Endodermal cell (in vitro differentiated cells): Measurements from ENCODE around the gene SLC12A5. TPM values are rescaled to one million over a fixed set of nuclear protein-coding genes. Genes with fewer than 3 reads are reported as not detected.
A peak's percentile ranks its signal among the peaks of the same experiment; 100 is the strongest.

ENCODE experiments used
- DNase-seq: peaks from one replicate; pipeline ENCODE4 v3.0.0-alpha.2; 2017
- H3K27ac ChIP-seq: 2 replicates; pipeline ENCODE4 v1.5.1; 2013; ENCODE audit warnings: mild to moderate bottlenecking, low read depth, low read length, moderate library complexity
- H3K27me3 ChIP-seq: 2 replicates; pipeline ENCODE4 v1.6.1; 2013; ENCODE audit warnings: mild to moderate bottlenecking, low read length, moderate library complexity; ENCODE audit not compliant: insufficient read depth, control insufficient read depth, poor library complexity, severe bottlenecking
- H3K36me3 ChIP-seq: 2 replicates; pipeline ENCODE4 v1.7.0; 2013; ENCODE audit warnings: mild to moderate bottlenecking, low read length, moderate library complexity; ENCODE audit not compliant: control insufficient read depth, insufficient read depth
- H3K4me1 ChIP-seq: one replicate; pipeline ENCODE4 v1.7.0; 2013; ENCODE audit warnings: low read length; ENCODE audit not compliant: control insufficient read depth, insufficient read depth
- H3K4me3 ChIP-seq: 2 replicates; pipeline ENCODE4 v1.5.1; 2013; ENCODE audit warnings: mild to moderate bottlenecking, low read length, moderate library complexity
- H3K9ac ChIP-seq: 2 replicates; pipeline ENCODE4 v1.6.1; 2013; ENCODE audit warnings: mild to moderate bottlenecking, low read length, moderate library complexity; ENCODE audit not compliant: poor library complexity, severe bottlenecking; ENCODE audit errors: extremely low read depth
- H3K9me3 ChIP-seq: 2 replicates; pipeline ENCODE4 v1.6.1; 2013; ENCODE audit warnings: mild to moderate bottlenecking, low read length, moderate library complexity; ENCODE audit not compliant: control insufficient read depth
- H3K27ac Mint-ChIP-seq: 2 replicates; pipeline ENCODE4 v1.8.0; 2020; ENCODE audit warnings: mixed read lengths
- H3K27me3 Mint-ChIP-seq: 2 replicates; pipeline ENCODE4 v1.8.0; 2021; ENCODE audit warnings: mild to moderate bottlenecking, mixed read lengths; ENCODE audit not compliant: insufficient read depth
- H3K36me3 Mint-ChIP-seq: 2 replicates; pipeline ENCODE4 v1.8.0; 2020; ENCODE audit warnings: low read depth, mixed read lengths
- H3K4me1 Mint-ChIP-seq: 2 replicates; pipeline ENCODE4 v1.8.0; 2020; ENCODE audit warnings: mixed read lengths
- H3K4me3 Mint-ChIP-seq: 2 replicates; pipeline ENCODE4 v1.8.0; 2020; ENCODE audit warnings: mild to moderate bottlenecking, moderate library complexity, mixed read lengths
- H3K9me3 Mint-ChIP-seq: 2 replicates; pipeline ENCODE4 v1.8.0; 2020; ENCODE audit warnings: mild to moderate bottlenecking, mixed read lengths
- CTCF ChIP-seq: fragments of 200-600 bp; sonication (generic); conservative IDR thresholded peaks from 2 replicates; pipeline ENCODE4 v1.5.0; 2021; ENCODE audit warnings: antibody characterized with exemption, mild to moderate bottlenecking
- WGBS, 2 experiments: methylation state at CpG; one replicate each; pipeline versions ENCODE4 v1.1.5 to v1.1.7; 2013; ENCODE audit warnings: missing lambda C conversion rate in 2 of 2, mixed read lengths in 1 of 2; ENCODE audit not compliant: insufficient coverage in 1 of 2, insufficient read length in 1 of 2; 5-methylcytosine and 5-hydroxymethylcytosine counted together
- total RNA-seq, 2 donors: library from RNA; stranded (reverse); fragmentation: NEBNext Ultra II Directional in 1 of 2; extraction: Animal tissue kit (Norgen Biotek cat#: 25700) in 1 of 2; gene quantifications; 2 replicates in 1 of 2; 3 replicates in 1 of 2; pipeline ENCODE4 v1.2.1, GENCODE V29; 2021

Gene SLC12A5
- total RNA-seq, 2 donors from 2014 or later, result 5.7 to 10.2 TPM

DNA sequence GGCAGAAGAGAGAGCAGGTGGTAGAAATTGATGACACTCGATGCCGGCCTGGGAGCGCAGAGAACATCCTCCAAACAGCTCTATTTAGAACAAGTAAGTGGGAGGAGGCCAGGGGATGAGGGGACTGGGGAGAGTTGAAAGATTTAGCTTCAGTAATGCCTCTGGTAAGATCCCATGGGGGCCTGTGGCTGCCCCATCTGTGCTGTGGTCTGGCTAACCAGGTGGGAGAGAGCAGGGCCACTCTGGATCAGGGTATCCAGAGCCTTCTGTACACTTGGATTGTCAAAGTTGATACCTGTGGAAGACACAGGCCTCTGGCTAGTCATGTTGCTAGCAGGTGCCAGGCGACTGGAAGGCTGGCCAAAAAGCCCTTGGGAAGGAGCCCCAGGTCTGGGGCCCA, 33.1 kb downstream of the SLC12A5 start:
- 91 to 96% methylated on average over 3 to 4 of the region's 4 CpGs for WGBS, 2 experiments
- H3K27me3 Mint-ChIP-seq, result peaks cover 25% of the 10 kb centered on the region
- peaks cover 61% of the 10 kb centered on the region for H3K36me3 ChIP-seq

DNA sequence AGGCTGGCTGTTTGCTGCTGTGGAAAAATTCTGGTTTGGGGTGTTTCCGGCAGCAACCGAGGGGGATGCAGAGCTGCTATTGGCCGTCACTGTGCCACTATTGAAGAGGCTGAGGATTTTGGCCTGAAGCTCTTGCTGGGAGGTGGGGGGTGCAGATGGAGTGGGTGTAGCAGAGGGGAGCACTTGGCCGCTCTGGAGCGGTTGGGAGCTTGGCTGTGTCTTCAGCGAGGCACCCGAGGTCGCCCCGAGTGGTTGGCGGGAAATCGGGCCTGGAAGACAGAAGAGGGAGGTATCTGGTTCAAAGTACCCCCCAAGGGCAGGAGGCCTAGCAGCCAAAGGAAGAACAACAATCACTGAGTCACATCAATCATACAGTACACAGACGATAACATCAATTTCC, 33.6 kb downstream of the SLC12A5 start:
- H3K27me3 Mint-ChIP-seq, result peaks cover 20% of the 10 kb centered on the region
- no peak overlapping the region for H3K27ac Mint-ChIP-seq
- peaks cover 7% of the 10 kb centered on the region for H3K4me1 Mint-ChIP-seq
- H3K36me3 Mint-ChIP-seq, result peaks cover 62% of the 10 kb centered on the region
- TF ChIP-seq CTCF, result no peak
- Histone ChIP-seq H3K4me1 (no peaks in the 10 kb centered on the region), H3K27me3 (peaks cover 25% of the 10 kb centered on the region), H3K27ac (no peak overlapping the region), H3K9me3 (no peaks in the 10 kb centered on the region), H3K9ac (no peak overlapping the region), H3K4me3 (no peak overlapping the region), H3K36me3 (peaks cover 65% of the 10 kb centered on the region)
- DNase-seq, result peak; percentile 6
- WGBS, 2 experiments, result 97 to 100% methylated on average over 2 to 12 of the region's 12 CpGs
- H3K4me3 Mint-ChIP-seq, result no peak overlapping the region
- no peaks in the 10 kb centered on the region for H3K9me3 Mint-ChIP-seq

More for the DNA sequence above, 33.1 kb downstream of the SLC12A5 start:
- H3K9ac ChIP-seq, result no peak overlapping the region
- no peaks in the 10 kb centered on the region for H3K9me3 ChIP-seq
- Mint-ChIP-seq H3K27ac (no peak overlapping the region), H3K4me1 (peaks cover 7% of the 10 kb centered on the region), H3K9me3 (no peaks in the 10 kb centered on the region), H3K36me3 (peaks cover 62% of the 10 kb centered on the region), H3K4me3 (no peak overlapping the region)
- H3K4me1 ChIP-seq, result no peaks in the 10 kb centered on the region
- TF ChIP-seq CTCF, result no peak
- DNase-seq, result peak; percentile 22
- H3K4me3 ChIP-seq, result no peak overlapping the region
- no peak overlapping the region for H3K27ac ChIP-seq
- H3K27me3 ChIP-seq, result peaks cover 29% of the 10 kb centered on the region

- Histone ChIP-seq H3K4me3 (no peak overlapping the region), H3K27ac (no peak overlapping the region), H3K4me1 (no peaks in the 10 kb centered on the region), H3K9ac (no peak overlapping the region), H3K36me3 (peaks cover 70% of the 10 kb centered on the region), H3K9me3 (no peaks in the 10 kb centered on the region), H3K27me3 (peaks cover 19% of the 10 kb centered on the region)
- H3K4me1 Mint-ChIP-seq, result peaks cover 7% of the 10 kb centered on the region
- no peak for TF ChIP-seq CTCF
- H3K27ac Mint-ChIP-seq, result no peak overlapping the region
- DNase-seq, result peak; percentile 26
- H3K9me3 Mint-ChIP-seq, result no peaks in the 10 kb centered on the region
- H3K36me3 Mint-ChIP-seq, result peaks cover 65% of the 10 kb centered on the region
- H3K4me3 Mint-ChIP-seq, result no peak overlapping the region
- H3K27me3 Mint-ChIP-seq, result peaks cover 15% of the 10 kb centered on the region
- WGBS, 2 experiments, result 97 to 100% methylated on average over 2 to 8 of the region's 8 CpGs
These were observed 34.1 kb downstream of the SLC12A5 start for GRCh38 chr20:46063151-46063550.
